ENCODE data around the gene CAND2. TPM values are rescaled to one million over a fixed set of nuclear protein-coding genes. Genes with fewer than 3 reads are reported as not detected.

Gene CAND2
- total RNA-seq (2022) = not detected in 2 replicates
- percentile 7 among the genes with signal in this experiment for Bru-seq, nascent RNA
- percentile 2 among the genes with signal in this experiment for BruChase-seq, experiment 1, labeled RNA remaining after a 6-hour chase
- not detected for BruChase-seq, experiment 2, labeled RNA remaining after a 2-hour chase
- long read RNA-seq = 0 reads

DNA sequence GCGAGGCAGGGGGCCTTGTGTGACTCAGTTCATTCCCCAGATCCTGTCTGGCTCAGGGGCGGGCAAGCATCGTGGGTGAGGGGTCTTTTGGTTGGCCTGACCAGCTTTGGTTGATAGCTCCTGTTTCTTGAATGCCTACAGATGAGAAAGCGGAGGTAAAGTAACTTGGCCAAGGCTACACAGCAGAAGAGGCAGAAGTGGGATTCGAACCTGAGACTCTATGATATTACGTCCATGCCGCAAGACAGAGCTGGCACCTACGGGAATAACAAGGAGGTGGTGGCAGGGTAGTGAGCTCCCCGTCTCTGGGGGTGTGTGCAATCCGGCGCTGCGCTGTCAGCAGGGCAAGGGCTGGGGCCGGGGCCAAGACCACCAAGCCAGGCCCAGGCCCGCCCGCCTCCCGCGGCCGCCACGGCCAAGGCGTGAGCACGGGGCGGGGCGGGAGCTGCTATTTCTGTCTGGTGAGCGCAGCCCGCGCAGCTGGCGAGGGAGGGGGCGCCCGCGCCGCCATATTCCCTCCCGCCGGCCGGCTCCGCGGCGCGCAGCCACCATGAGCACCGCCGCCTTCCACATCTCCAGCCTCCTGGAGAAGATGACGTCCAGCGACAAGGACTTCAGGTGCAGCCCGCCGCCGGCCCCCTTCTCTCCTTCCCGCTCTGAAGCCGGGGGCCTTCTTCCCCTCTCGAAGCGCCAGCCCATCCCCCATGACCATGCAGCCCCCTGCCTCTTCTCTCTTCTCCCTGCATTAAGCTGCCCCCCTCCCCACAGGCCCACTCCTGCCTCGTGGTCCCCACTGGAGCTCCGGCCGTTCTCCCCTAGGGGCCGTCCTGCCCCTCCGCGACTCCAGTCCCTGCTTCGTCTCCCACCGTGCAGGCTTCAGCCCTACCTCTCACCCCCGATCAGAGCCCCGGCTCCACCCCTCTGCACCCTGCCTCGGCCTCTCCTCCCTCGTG, at the start of gene CAND2:
Gene CAND2 (plus strand): TSS at position 510 of the 953 bp plus-strand sequence. CDS start 41 bp downstream, at position 551.
- DNase-seq = no peak
- TF ChIP-seq, protein P1, sequence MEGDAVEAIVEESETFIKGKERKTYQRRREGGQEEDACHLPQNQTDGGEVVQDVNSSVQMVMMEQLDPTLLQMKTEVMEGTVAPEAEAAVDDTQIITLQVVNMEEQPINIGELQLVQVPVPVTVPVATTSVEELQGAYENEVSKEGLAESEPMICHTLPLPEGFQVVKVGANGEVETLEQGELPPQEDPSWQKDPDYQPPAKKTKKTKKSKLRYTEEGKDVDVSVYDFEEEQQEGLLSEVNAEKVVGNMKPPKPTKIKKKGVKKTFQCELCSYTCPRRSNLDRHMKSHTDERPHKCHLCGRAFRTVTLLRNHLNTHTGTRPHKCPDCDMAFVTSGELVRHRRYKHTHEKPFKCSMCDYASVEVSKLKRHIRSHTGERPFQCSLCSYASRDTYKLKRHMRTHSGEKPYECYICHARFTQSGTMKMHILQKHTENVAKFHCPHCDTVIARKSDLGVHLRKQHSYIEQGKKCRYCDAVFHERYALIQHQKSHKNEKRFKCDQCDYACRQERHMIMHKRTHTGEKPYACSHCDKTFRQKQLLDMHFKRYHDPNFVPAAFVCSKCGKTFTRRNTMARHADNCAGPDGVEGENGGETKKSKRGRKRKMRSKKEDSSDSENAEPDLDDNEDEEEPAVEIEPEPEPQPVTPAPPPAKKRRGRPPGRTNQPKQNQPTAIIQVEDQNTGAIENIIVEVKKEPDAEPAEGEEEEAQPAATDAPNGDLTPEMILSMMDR (IDR thresholded peaks at IDR 0.05; ENCODE audit: unreplicated experiment) = no peak
- H3K4me1 Mint-ChIP-seq (ENCODE audit: low read depth, unreplicated experiment) = no peaks in the 10 kb centered on the region
- no peak within 1 kb of the TSS for H3K27ac Mint-ChIP-seq (ENCODE audit: unreplicated experiment)
- H3K27me3 Mint-ChIP-seq (ENCODE audit: unreplicated experiment) = peaks cover 40% of the 10 kb centered on the region
- no TSS peak for BruUV-seq (replicated peaks)
- H3K9me3 Mint-ChIP-seq (ENCODE audit: low read depth, unreplicated experiment) = no peaks in the 10 kb centered on the region
- CTCF ChIA-PET = interaction anchor here (0.6 kb wide), 1 partner anchor 139 kb away, joined by 6 read pairs; no protein-coding TSS in a partner anchor
- no peaks in the 10 kb centered on the region for H3K36me3 Mint-ChIP-seq (ENCODE audit: insufficient read depth, unreplicated experiment)
- no peak within 1 kb of the TSS for H3K4me3 Mint-ChIP-seq (ENCODE audit: low read depth, unreplicated experiment)
- intact Hi-C loops (cut with micrococcal nuclease; ENCODE audit: unreplicated experiment) = no loop called here

DNA sequence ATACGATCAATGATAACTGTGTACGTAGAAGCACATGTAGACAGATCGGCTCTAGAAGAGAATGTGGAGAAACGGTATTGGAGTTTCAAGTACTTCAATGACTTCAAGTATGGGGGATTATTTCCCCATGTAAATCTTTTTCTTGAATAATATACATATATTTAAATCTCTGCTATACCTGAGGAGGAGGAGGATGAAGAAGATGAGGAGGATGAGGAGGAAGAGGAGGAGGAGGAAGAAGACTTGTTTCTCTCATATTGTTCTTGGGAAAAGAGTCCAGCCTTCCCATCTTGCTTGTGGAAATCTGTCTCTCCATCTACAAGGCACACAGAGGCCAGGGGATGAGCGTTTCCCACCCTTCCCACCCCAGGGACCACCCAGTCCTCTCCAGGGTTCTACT, 48.0 kb upstream of the CAND2 start:
- Mint-ChIP-seq H3K27ac (ENCODE audit: unreplicated experiment) (no peak overlapping the region), H3K36me3 (ENCODE audit: insufficient read depth, unreplicated experiment) (peaks cover 2% of the 10 kb centered on the region), H3K4me3 (ENCODE audit: low read depth, unreplicated experiment) (no peak overlapping the region), H3K4me1 (ENCODE audit: low read depth, unreplicated experiment) (peaks cover 13% of the 10 kb centered on the region), H3K9me3 (ENCODE audit: low read depth, unreplicated experiment) (no peaks in the 10 kb centered on the region), H3K27me3 (ENCODE audit: unreplicated experiment) (no peaks in the 10 kb centered on the region)
- CTCF ChIA-PET = interaction anchor here (0.7 kb wide), 1 partner anchor 381 kb away, joined by 6 read pairs; no protein-coding TSS in a partner anchor
- TF ChIP-seq, protein P1 (IDR thresholded peaks at IDR 0.05; ENCODE audit: unreplicated experiment) = no peak
- no peak for DNase-seq
- intact Hi-C loops (cut with micrococcal nuclease; ENCODE audit: unreplicated experiment) = no loop called here
- no TSS peak for BruUV-seq (replicated peaks)

GRCh38 chr3:12750223-12750622, 46.3 kb upstream of the CAND2 start:
- peaks cover 26% of the 10 kb centered on the region for H3K4me1 Mint-ChIP-seq (ENCODE audit: low read depth, unreplicated experiment)
- DNase-seq = peak; percentile 45
- CTCF ChIA-PET = interaction anchor here (1.6 kb wide), 1 partner anchor 37 kb away, joined by 3 read pairs; no protein-coding TSS in a partner anchor
- BruUV-seq (replicated peaks) = no TSS peak
- H3K4me3 Mint-ChIP-seq (ENCODE audit: low read depth, unreplicated experiment) = no peak overlapping the region
- H3K27me3 Mint-ChIP-seq (ENCODE audit: unreplicated experiment) = no peaks in the 10 kb centered on the region
- H3K9me3 Mint-ChIP-seq (ENCODE audit: low read depth, unreplicated experiment) = no peaks in the 10 kb centered on the region
- H3K27ac Mint-ChIP-seq (ENCODE audit: unreplicated experiment) = peak overlapping the region; percentile 45
- peaks cover 6% of the 10 kb centered on the region for H3K36me3 Mint-ChIP-seq (ENCODE audit: insufficient read depth, unreplicated experiment)
- TF ChIP-seq, protein P1 (IDR thresholded peaks at IDR 0.05; ENCODE audit: unreplicated experiment) = no peak
- intact Hi-C loops (cut with micrococcal nuclease; ENCODE audit: unreplicated experiment) = no loop called here

DNA sequence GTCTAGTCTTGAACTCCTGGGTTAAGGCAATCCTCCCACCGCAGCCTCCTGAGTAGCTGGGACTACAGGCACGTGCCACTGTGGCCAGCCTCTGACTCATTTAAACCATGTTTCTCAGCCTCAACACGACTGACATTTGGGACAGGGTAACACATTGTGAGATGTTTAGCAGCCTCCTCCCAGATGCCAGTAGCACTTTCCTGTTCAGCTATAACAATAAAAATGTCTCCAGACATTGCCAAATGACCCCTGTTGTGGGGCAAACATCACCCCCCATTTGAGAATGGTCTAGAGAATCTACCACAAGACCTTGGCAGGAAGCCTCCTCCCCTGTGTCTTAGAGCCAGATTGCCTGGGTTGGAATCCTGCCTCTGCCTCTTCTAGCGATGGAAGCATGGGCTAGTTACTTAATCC, 45.8 kb upstream of the CAND2 start:
- H3K4me1 Mint-ChIP-seq (ENCODE audit: low read depth, unreplicated experiment) = peaks cover 29% of the 10 kb centered on the region
- TF ChIP-seq, protein P1 (IDR thresholded peaks at IDR 0.05; ENCODE audit: unreplicated experiment) = no peak
- CTCF ChIA-PET = interaction anchor here (0.6 to 1.6 kb wide), 2 partner anchors 37 to 138 kb away, joined by 3 to 4 read pairs; no protein-coding TSS in a partner anchor
- intact Hi-C loops (cut with micrococcal nuclease; ENCODE audit: unreplicated experiment) = no loop called here
- peak overlapping the region; percentile 45 for H3K27ac Mint-ChIP-seq (ENCODE audit: unreplicated experiment)
- H3K27me3 Mint-ChIP-seq (ENCODE audit: unreplicated experiment) = no peaks in the 10 kb centered on the region
- H3K36me3 Mint-ChIP-seq (ENCODE audit: insufficient read depth, unreplicated experiment) = peaks cover 6% of the 10 kb centered on the region
- DNase-seq = no peak
- H3K9me3 Mint-ChIP-seq (ENCODE audit: low read depth, unreplicated experiment) = no peaks in the 10 kb centered on the region
- no TSS peak for BruUV-seq (replicated peaks)
- H3K4me3 Mint-ChIP-seq (ENCODE audit: low read depth, unreplicated experiment) = no peak overlapping the region
